Gastrocnemius medialis (tissue), 4 donors: Measurements from ENCODE around the gene EFCAB6. TPM values are rescaled to one million over a fixed set of nuclear protein-coding genes. Genes with fewer than 3 reads are reported as not detected.

Experiments
- ATAC-seq, 2 donors: fragments of 150-250 bp; one replicate each; pipeline ENCODE4 v1.9.1; 2016
- DNase-seq, 2 donors: peaks; one replicate each; pipeline ENCODE4 v3.0.0-alpha.2; 2019
- H3K27ac ChIP-seq, 4 donors: fragments of 200-600 bp; sonication (generic); 1 replicate in 1 of 4; 2 replicates in 3 of 4; pipeline ENCODE4 v1.5.1; 2016 to 2018; ENCODE audit warnings: mild to moderate bottlenecking in 2 of 4, moderate library complexity in 1 of 4
- H3K27me3 ChIP-seq, 3 donors: fragments of 200-600 bp; sonication (generic) in 2 of 3; 1 replicate in 1 of 3; 2 replicates in 2 of 3; pipeline versions ENCODE4 v1.5.1 to v1.6.0; 2016 to 2019; ENCODE audit warnings: mild to moderate bottlenecking in 1 of 3, moderate library complexity in 1 of 3
- H3K36me3 ChIP-seq, 2 donors: fragments of 200-600 bp; sonication (generic) in 1 of 2; one replicate each; pipeline ENCODE4 v1.5.1; 2017 to 2018
- H3K4me1 ChIP-seq, 2 donors: fragments of 200-600 bp; sonication (generic) in 1 of 2; one replicate each; pipeline ENCODE4 v1.5.1; 2016 to 2017; ENCODE audit warnings: mild to moderate bottlenecking in 2 of 2
- H3K4me3 ChIP-seq, 4 donors: fragments of 200-600 bp; sonication (generic) in 3 of 4; 1 replicate in 1 of 4; 2 replicates in 3 of 4; pipeline ENCODE4 v1.5.1; 2016 to 2019; ENCODE audit warnings: mild to moderate bottlenecking in 2 of 4
- H3K9me3 ChIP-seq, 3 donors: fragments of 200-600 bp; sonication (generic) in 2 of 3; 1 replicate in 1 of 3; 2 replicates in 2 of 3; pipeline ENCODE4 v1.5.1; 2016 to 2019
- CTCF ChIP-seq, 5 experiments: fragments of 450-650 bp in 3 of 5; fragments of 200-600 bp in 2 of 5; sonication (generic) in 2 of 5; IDR thresholded peaks in 4 of 5; conservative IDR thresholded peaks in 1 of 5; 1 replicate in 4 of 5; 2 replicates in 1 of 5; pipeline ENCODE4 v1.5.1; 2016 to 2019; ENCODE audit warnings: antibody characterized with exemption in 5 of 5, mild to moderate bottlenecking in 3 of 5, moderate library complexity in 3 of 5
- POLR2A ChIP-seq, 2 donors: fragments of 450-650 bp; IDR thresholded peaks; one replicate each; pipeline ENCODE4 v1.6.1; 2017; ENCODE audit warnings: antibody characterized with exemption in 2 of 2, mild to moderate bottlenecking in 2 of 2, moderate library complexity in 2 of 2
- in situ Hi-C, 4 donors: fragments of 200-750 bp; cut with MboI; loops; one replicate each; pipeline versions ENCODE4 v1.15.0 to v1.8.0; 2017; ENCODE audit warnings: low sequenced_read_pairs in 4 of 4
- intact Hi-C: fragments of 100-400 bp; cut with DNase I; formaldehyde crosslinking; loops from one replicate; pipeline ENCODE4 v1.15.1; 2023; ENCODE audit warnings: low total_unique reads
- total RNA-seq, 4 donors: library from RNA; depleted of rRNA; stranded (reverse); fragments of >200 nt; gene quantifications; one replicate each; pipeline versions ENCODE4 v1.1.0 to v1.2.3, GENCODE V29; 2016

EFCAB6 gene
- total RNA-seq, 4 donors from 2014 or later: 0.07 to 4.4 (median 0.28) TPM

DNA sequence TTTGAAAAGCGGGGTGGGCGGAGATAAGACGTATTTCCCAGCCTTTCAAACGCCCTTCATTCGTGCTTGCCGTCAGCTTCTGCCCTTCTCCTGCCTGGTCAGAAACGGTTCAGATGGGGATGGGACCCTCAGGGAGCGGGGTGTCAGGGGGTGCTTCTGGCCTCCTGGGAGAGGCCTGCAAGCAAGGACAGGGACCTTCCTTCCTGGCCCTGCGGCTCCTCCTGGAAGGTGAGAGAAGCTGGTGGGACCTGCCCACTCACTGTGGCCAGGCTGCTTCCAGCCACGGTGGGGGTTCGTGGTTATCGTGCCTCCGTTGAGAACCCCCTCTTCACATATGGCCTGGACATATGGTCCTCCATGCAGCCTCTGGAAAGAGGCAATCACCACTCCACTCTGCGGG, 295.7 kb downstream of the EFCAB6 start:
- Histone ChIP-seq H3K36me3 (no peaks in the 10 kb centered on the region), H3K27me3 (peaks cover 0 to 2% (median 0%) of the 10 kb centered on the region in 3 donors), H3K4me3 (no peak overlapping the region), H3K9me3 (no peaks in the 10 kb centered on the region), H3K27ac (no peak overlapping the region), H3K4me1 (no peaks in the 10 kb centered on the region)
- ATAC-seq: no peak
- in situ Hi-C loops: no loop called here
- intact Hi-C loops: no loop called here
- TF ChIP-seq POLR2A (IDR thresholded peaks at IDR 0.05) (no peak), CTCF (IDR thresholded peaks at IDR 0.05 in 4 of 5, conservative IDR thresholded peaks at IDR 0.05 in 1 of 5) (no peak)
- DNase-seq: no peak

DNA sequence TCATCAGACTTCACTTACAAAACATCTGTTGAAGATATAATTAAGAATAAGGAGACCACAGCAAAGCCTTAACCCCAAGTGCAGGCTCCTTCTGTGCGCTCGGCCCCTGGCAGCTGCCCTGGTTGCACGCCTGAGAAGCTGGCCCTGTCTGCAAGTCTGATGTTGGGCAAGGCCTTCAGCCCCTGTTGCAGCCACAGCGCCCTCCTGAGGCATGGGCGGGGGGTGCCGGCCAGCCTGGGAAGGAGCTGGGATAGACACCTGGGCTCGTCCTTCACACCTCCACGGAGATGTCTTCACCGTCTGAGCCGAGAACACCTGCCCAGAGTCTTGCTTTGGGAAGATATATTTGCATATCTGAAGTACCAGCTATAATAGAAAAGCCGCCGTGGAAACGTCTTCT, 296.2 kb downstream of the EFCAB6 start:
- no peak overlapping the region for H3K4me3 ChIP-seq
- intact Hi-C loops (no loop called here), in situ Hi-C loops (no loop called here)
- DNase-seq (no peak), ATAC-seq (no peak)
- H3K27ac ChIP-seq: no peak overlapping the region
- no peaks in the 10 kb centered on the region for H3K36me3 ChIP-seq
- peaks cover 0 to 2% (median 0%) of the 10 kb centered on the region in 3 donors for H3K27me3 ChIP-seq
- H3K4me1 ChIP-seq: no peaks in the 10 kb centered on the region
- H3K9me3 ChIP-seq: no peaks in the 10 kb centered on the region
- TF ChIP-seq POLR2A (IDR thresholded peaks at IDR 0.05) (no peak), CTCF (IDR thresholded peaks at IDR 0.05 in 4 of 5, conservative IDR thresholded peaks at IDR 0.05 in 1 of 5) (no peak)

DNA sequence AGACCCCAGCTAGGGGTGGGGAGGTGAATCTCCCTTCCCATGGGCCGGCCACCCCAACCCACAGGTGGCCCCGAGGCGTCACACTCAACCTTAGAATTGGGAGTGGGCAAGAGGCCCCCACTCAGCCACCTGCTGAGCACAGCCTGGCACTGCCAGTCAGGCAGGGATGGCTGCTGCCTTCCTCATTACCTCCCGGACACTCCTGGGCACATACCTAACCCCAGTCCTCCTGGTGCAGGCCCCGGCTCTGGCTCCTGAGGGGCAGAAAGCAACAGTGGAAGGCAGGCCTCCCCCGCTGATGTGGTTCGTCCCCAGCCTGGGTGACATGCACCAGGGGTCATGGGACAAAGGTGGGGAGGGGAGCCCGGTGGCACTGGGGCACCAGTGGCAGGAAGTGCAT, 296.7 kb downstream of the EFCAB6 start:
- ATAC-seq (no peak), DNase-seq (no peak)
- TF ChIP-seq CTCF (IDR thresholded peaks at IDR 0.05 in 4 of 5, conservative IDR thresholded peaks at IDR 0.05 in 1 of 5): no peak
- no peak for TF ChIP-seq POLR2A (IDR thresholded peaks at IDR 0.05)
- H3K4me3 ChIP-seq: no peak overlapping the region
- in situ Hi-C loops: no loop called here
- H3K4me1 ChIP-seq: no peaks in the 10 kb centered on the region
- no peaks in the 10 kb centered on the region for H3K36me3 ChIP-seq
- no peaks in the 10 kb centered on the region for H3K9me3 ChIP-seq
- H3K27ac ChIP-seq: no peak overlapping the region
- intact Hi-C loops: no loop called here
- H3K27me3 ChIP-seq: peaks cover 0 to 2% (median 0%) of the 10 kb centered on the region in 3 donors

DNA sequence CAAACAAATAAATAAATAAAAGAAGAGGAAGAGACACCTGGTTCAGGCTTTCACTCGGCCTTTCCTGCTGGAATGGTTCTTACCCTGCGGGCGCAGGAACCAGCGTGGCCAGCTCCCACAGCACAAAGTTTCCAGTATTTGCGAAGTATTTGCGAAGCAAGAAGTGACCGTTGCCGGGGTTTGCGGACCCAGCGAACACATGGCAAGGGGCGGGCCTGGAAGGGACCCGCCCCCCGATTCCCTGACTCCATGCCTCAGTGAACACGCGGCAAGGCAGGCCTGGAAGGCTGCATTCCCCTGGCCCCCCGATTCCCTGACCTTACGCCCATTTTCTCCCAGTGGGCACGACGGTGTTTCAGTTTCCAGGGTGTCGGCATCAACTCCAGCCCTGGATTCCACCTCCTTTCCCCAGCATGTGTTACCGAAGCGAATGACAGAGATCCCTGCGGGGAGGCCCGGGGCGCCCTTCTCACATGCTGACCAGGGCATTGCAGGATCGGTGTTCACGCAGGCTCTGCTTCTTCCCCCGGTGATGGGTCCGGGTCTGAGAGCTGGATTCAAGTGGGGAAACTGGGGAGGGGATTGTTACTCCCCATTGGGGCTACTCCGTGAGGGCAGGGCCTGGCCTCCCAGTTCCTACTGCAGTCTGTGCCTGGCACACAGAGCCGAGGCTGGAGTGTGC, 297.5 kb downstream of the EFCAB6 start:
- peaks cover 0 to 2% (median 0%) of the 10 kb centered on the region in 3 donors for H3K27me3 ChIP-seq
- intact Hi-C loops (no loop called here), in situ Hi-C loops (no loop called here)
- no peak for DNase-seq
- no peak overlapping the region for H3K4me3 ChIP-seq
- no peaks in the 10 kb centered on the region for H3K36me3 ChIP-seq
- no peak for ATAC-seq
- H3K4me1 ChIP-seq: no peaks in the 10 kb centered on the region
- no peak overlapping the region for H3K27ac ChIP-seq
- H3K9me3 ChIP-seq: no peaks in the 10 kb centered on the region
- no peak for TF ChIP-seq CTCF (IDR thresholded peaks at IDR 0.05 in 4 of 5, conservative IDR thresholded peaks at IDR 0.05 in 1 of 5)
- TF ChIP-seq POLR2A (IDR thresholded peaks at IDR 0.05): no peak

DNA sequence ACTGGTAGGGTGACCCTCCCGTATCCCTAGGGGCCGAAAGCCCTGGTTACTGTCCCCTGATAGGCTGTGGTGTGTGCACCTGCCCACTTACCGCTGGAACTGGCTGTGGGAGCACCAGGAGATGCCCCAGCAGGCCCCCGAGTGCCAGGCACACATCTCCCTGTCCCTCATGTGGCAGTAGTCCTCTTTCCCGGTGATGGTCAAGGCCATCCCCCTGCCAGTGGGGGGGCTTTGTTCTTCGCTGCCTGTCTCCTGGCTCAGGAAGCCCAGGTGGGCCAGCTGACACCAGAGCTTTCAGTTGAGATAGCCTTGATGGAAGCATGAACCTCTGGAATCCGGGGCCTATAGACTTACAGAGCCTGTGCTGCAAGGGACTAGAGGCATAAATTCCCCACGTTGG, 299.8 kb downstream of the EFCAB6 start:
- no peak for TF ChIP-seq CTCF (IDR thresholded peaks at IDR 0.05 in 4 of 5, conservative IDR thresholded peaks at IDR 0.05 in 1 of 5)
- no peak for TF ChIP-seq POLR2A (IDR thresholded peaks at IDR 0.05)
- Histone ChIP-seq H3K4me3 (no peak overlapping the region), H3K27me3 (peaks cover 0 to 2% (median 0%) of the 10 kb centered on the region in 3 donors), H3K27ac (no peak overlapping the region), H3K9me3 (no peaks in the 10 kb centered on the region), H3K4me1 (no peaks in the 10 kb centered on the region), H3K36me3 (no peaks in the 10 kb centered on the region)
- intact Hi-C loops: no loop called here
- ATAC-seq: no peak
- DNase-seq: no peak
- in situ Hi-C loops: no loop called here
